CD14-positive monocyte (primary cell): ENCODE data around the gene ZNF512. TPM values are rescaled to one million over a fixed set of nuclear protein-coding genes. Genes with fewer than 3 reads are reported as not detected.
A peak's percentile ranks its signal among the peaks of the same experiment; 100 is the strongest.
"Not testable (repeated sequence)": the region's sequence is repeated elsewhere in the genome, so short reads cannot be mapped to it uniquely, and the experiment has no call there.

ENCODE experiments used
- DNase-seq, 3 donors: peaks; one replicate each; pipeline ENCODE4 v3.0.0-alpha.2; 2011 to 2022
- H2AFZ ChIP-seq: 2 replicates; pipeline ENCODE4 v1.6.0; 2012; ENCODE audit warnings: mild to moderate bottlenecking, low read depth, low read length, inconsistent platforms; ENCODE audit not compliant: insufficient read depth, poor library complexity, severe bottlenecking
- H3K27ac ChIP-seq, 2 donors: 1 replicate in 1 of 2; 2 replicates in 1 of 2; pipeline ENCODE4 v1.5.1; 2012 to 2013; ENCODE audit warnings: low read length in 2 of 2, control low read depth in 1 of 2, inconsistent platforms in 1 of 2, low read depth in 1 of 2, mild to moderate bottlenecking in 1 of 2
- H3K27me3 ChIP-seq, 2 donors: one replicate each; pipeline versions ENCODE4 v1.6.0 to v1.6.1; 2011 to 2013; ENCODE audit warnings: low read length in 2 of 2; ENCODE audit not compliant: control insufficient read depth in 2 of 2, insufficient read depth in 2 of 2
- H3K36me3 ChIP-seq, 2 donors: replicated peaks in 1 of 2; 1 replicate in 1 of 2; 2 replicates in 1 of 2; pipeline versions ENCODE4 v1.5.1 to v1.6.1; 2012 to 2013; ENCODE audit warnings: low read length in 2 of 2, control low read depth in 1 of 2, inconsistent platforms in 1 of 2, mild to moderate bottlenecking in 1 of 2; ENCODE audit not compliant: insufficient read depth in 2 of 2, control insufficient read depth in 1 of 2
- H3K4me1 ChIP-seq, 2 donors: 1 replicate in 1 of 2; 2 replicates in 1 of 2; pipeline versions ENCODE4 v1.5.1 to v1.6.1; 2012 to 2013; ENCODE audit warnings: low read length in 2 of 2, control low read depth in 1 of 2, inconsistent platforms in 1 of 2, mild to moderate bottlenecking in 1 of 2, moderate library complexity in 1 of 2; ENCODE audit not compliant: insufficient read depth in 2 of 2, control insufficient read depth in 1 of 2
- H3K4me2 ChIP-seq: replicated peaks from 2 replicates; pipeline ENCODE3; 2012; ENCODE audit warnings: low read length, moderate library complexity, mild to moderate bottlenecking; ENCODE audit not compliant: poor library complexity, severe bottlenecking; ENCODE audit errors: extremely low read depth
- H3K4me3 ChIP-seq, 3 experiments: fragments of 200-600 bp in 1 of 3; sonication (generic) in 1 of 3; replicated peaks in 1 of 3; 1 replicate in 2 of 3; 2 replicates in 1 of 3; pipeline ENCODE4 v1.5.1; 2011 to 2013; ENCODE audit warnings: low read length in 3 of 3, mild to moderate bottlenecking in 3 of 3, control low read depth in 2 of 3, low read depth in 2 of 3, inconsistent platforms in 1 of 3, moderate library complexity in 1 of 3
- H3K79me2 ChIP-seq: 2 replicates; pipeline ENCODE4 v1.6.0; 2012; ENCODE audit warnings: mild to moderate bottlenecking, control low read depth, inconsistent platforms, low read length, moderate library complexity; ENCODE audit not compliant: insufficient read depth
- H3K9ac ChIP-seq: 2 replicates; pipeline ENCODE4 v1.6.0; 2017; ENCODE audit warnings: low read length, mild to moderate bottlenecking; ENCODE audit not compliant: insufficient read depth, poor library complexity, severe bottlenecking
- H3K9me3 ChIP-seq, 2 donors: replicated peaks in 1 of 2; 1 replicate in 1 of 2; 2 replicates in 1 of 2; pipeline versions ENCODE4 v1.5.1 to v1.6.1; 2012 to 2013; ENCODE audit warnings: low read length in 2 of 2, control low read depth in 1 of 2; ENCODE audit not compliant: control insufficient read depth in 1 of 2, insufficient read depth in 1 of 2
- H4K20me1 ChIP-seq: 2 replicates; pipeline ENCODE4 v1.6.0; 2012; ENCODE audit warnings: mild to moderate bottlenecking, low read length, control low read depth, moderate library complexity; ENCODE audit not compliant: insufficient read depth
- H3K27ac Mint-ChIP-seq, 7 donors: one replicate each; pipeline ENCODE4 v1.8.0; 2020; ENCODE audit warnings: mild to moderate bottlenecking in 7 of 7, mixed read lengths in 7 of 7, moderate library complexity in 6 of 7, inconsistent platforms in 2 of 7
- H3K27me3 Mint-ChIP-seq, 3 donors: one replicate each; pipeline ENCODE4 v1.8.0; 2021 to 2022; ENCODE audit warnings: low read depth in 3 of 3, mild to moderate bottlenecking in 3 of 3, mixed read lengths in 3 of 3, moderate library complexity in 3 of 3, inconsistent platforms in 1 of 3
- H3K36me3 Mint-ChIP-seq, 2 donors: one replicate each; pipeline ENCODE4 v1.8.0; 2020; ENCODE audit warnings: mixed read lengths in 2 of 2, inconsistent platforms in 1 of 2, mild to moderate bottlenecking in 1 of 2
- H3K4me1 Mint-ChIP-seq: one replicate; pipeline ENCODE4 v1.8.0; 2020; ENCODE audit warnings: mild to moderate bottlenecking, mixed read lengths
- H3K4me3 Mint-ChIP-seq, 2 donors: one replicate each; pipeline ENCODE4 v1.8.0; 2020; ENCODE audit warnings: mild to moderate bottlenecking in 2 of 2, mixed read lengths in 2 of 2, moderate library complexity in 1 of 2
- H3K9me3 Mint-ChIP-seq, 7 donors: one replicate each; pipeline ENCODE4 v1.8.0; 2020 to 2022; ENCODE audit warnings: mixed read lengths in 7 of 7, mild to moderate bottlenecking in 6 of 7, moderate library complexity in 6 of 7, inconsistent platforms in 2 of 7
- WGBS: methylation state at CpG from one replicate; pipeline ENCODE4 v1.1.5; 2013; ENCODE audit warnings: missing lambda C conversion rate; ENCODE audit not compliant: insufficient coverage; 5-methylcytosine and 5-hydroxymethylcytosine counted together
- intact Hi-C, 2 donors: fragments of 100-400 bp; cut with micrococcal nuclease; formaldehyde crosslinking; loops; one replicate each; pipeline versions ENCODE4 v1.15.0 to v1.15.1; 2023
- polyA plus RNA-seq, 3 donors: library from polyadenylated mRNA; depleted of rRNA in 1 of 3; unstranded in 2 of 3; stranded (reverse) in 1 of 3; fragments of 300-500 nt in 2 of 3; fragments of >200 nt in 1 of 3; fragmentation: Illumina TruSeq in 2 of 3; gene quantifications; 1 replicate in 2 of 3; 2 replicates in 1 of 3; pipeline ENCODE4 v1.2.3, GENCODE V29; 2012 to 2021
- TF ChIP-seq, protein P1 (sequence below): fragments of 200-600 bp; IDR thresholded peaks from one replicate; pipeline ENCODE4 v1.8.0; 2022; ENCODE audit warnings: antibody characterized with exemption, mild to moderate bottlenecking

The ZNF512 gene
- polyA plus RNA-seq, 3 donors, result 6.7 to 13.1 (median 12.8) TPM

DNA sequence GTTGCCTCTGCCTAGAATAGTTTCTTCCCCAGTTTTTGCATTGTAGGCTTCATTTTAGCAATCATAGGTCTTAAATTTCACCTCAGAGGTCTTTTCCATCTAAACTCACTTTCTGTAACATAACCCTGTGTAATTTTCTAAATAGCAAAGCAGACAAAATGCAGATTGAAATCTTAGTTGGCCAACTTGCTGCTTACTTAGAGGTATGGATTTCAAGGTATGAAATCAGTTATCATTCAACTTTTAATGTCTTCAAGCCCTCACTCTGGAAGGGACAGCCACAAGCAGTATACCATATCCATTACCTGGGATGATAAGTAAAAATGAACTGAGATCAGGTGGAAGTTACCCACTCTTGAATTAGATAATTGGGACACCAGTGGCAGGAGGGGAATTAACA, 42.1 kb downstream of the ZNF512 start:
- peaks cover 16% of the 10 kb centered on the region for H3K79me2 ChIP-seq
- TF ChIP-seq, protein P1, sequence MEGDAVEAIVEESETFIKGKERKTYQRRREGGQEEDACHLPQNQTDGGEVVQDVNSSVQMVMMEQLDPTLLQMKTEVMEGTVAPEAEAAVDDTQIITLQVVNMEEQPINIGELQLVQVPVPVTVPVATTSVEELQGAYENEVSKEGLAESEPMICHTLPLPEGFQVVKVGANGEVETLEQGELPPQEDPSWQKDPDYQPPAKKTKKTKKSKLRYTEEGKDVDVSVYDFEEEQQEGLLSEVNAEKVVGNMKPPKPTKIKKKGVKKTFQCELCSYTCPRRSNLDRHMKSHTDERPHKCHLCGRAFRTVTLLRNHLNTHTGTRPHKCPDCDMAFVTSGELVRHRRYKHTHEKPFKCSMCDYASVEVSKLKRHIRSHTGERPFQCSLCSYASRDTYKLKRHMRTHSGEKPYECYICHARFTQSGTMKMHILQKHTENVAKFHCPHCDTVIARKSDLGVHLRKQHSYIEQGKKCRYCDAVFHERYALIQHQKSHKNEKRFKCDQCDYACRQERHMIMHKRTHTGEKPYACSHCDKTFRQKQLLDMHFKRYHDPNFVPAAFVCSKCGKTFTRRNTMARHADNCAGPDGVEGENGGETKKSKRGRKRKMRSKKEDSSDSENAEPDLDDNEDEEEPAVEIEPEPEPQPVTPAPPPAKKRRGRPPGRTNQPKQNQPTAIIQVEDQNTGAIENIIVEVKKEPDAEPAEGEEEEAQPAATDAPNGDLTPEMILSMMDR, result no peak
- Mint-ChIP-seq H3K4me3 (no peak overlapping the region), H3K4me1 (peaks cover 21% of the 10 kb centered on the region), H3K27ac (peak overlapping the region in 1 of 7 donors; percentile 15), H3K27me3 (peaks cover 0 to 3% (median 0%) of the 10 kb centered on the region in 3 donors), H3K36me3 (peaks cover 44 to 47% of the 10 kb centered on the region in 2 donors), H3K9me3 (no peaks in the 10 kb centered on the region)
- H3K9ac ChIP-seq, result no peak overlapping the region
- no peak for DNase-seq
- H3K4me3 ChIP-seq, result no peak overlapping the region
- intact Hi-C loops, result no loop called here
- no peaks in the 10 kb centered on the region for H3K9me3 ChIP-seq
- H3K27ac ChIP-seq, result no peak overlapping the region
- H4K20me1 ChIP-seq, result no peaks in the 10 kb centered on the region
- H3K36me3 ChIP-seq, result peaks cover 42 to 53% of the 10 kb centered on the region in 2 donors
- H2AFZ ChIP-seq, result no peak overlapping the region
- H3K4me2 ChIP-seq, result no peak overlapping the region
- no peaks in the 10 kb centered on the region for H3K27me3 ChIP-seq
- H3K4me1 ChIP-seq, result peaks cover 30 to 34% of the 10 kb centered on the region in 2 donors

DNA sequence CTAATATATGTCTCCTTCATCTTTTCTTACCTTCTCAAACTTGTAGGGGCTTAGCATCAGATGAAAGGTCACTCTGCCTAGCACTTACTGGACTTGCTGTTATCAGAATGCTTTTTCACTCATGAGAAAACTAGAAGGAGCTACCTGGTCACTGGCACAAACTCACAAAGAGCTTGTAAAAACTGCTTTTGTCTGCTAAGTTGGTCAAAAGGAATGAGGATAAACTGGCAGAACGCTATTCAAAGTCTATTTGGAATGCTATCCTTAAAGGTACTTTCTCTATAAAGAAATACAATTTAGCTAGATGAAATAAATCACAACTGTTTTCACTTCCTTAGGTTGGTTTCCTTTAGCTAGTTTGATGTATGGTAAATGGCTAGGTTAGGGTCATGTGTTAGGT, 43.5 kb downstream of the ZNF512 start:
- intact Hi-C loops, result not testable (repeated sequence)

DNA sequence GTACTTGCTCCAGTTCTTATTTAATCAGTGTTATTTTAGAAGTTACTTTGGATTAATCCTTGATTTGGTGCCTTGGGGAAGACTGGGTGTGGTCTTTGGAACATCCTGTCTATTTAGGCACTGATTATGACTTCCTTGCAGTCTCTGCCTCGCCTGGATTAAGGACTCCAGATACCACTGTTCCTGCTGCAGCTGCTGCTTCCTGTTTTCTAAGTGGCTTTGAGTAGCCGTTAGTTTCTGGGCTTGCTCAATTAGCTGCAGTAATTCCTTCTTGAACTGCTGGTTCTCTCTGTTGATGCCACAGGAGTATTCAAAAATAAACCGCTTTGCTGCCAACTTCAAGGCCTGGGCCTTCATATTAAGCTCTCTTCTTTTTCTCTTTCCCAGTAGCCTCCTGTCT, 44.1 kb downstream of the ZNF512 start:
- H2AFZ ChIP-seq, H4K20me1 ChIP-seq, intact Hi-C loops, H3K27ac Mint-ChIP-seq, H3K9me3 Mint-ChIP-seq, H3K27me3 ChIP-seq, H3K27me3 Mint-ChIP-seq, H3K9me3 ChIP-seq, H3K9ac ChIP-seq: not testable (repeated sequence)
- Mint-ChIP-seq H3K4me1 (peaks cover 21% of the 10 kb centered on the region), H3K4me3 (peak overlapping the region in 1 of 2 donors; percentile 72), H3K36me3 (peaks cover 40 to 48% of the 10 kb centered on the region in 2 donors)
- peaks cover 34% of the 10 kb centered on the region for H3K79me2 ChIP-seq
- DNase-seq, result peak; percentile 12 to 58 (median 43)
- peaks cover 30 to 35% of the 10 kb centered on the region in 2 donors for H3K4me1 ChIP-seq
- peak overlapping the region; percentile 6 to 96 for H3K27ac ChIP-seq
- 0% methylated on average over 3 of the region's 3 CpGs for WGBS
- peak overlapping the region; percentile 19 for H3K4me2 ChIP-seq
- peak overlapping the region in 1 of 3 experiments; percentile 32 for H3K4me3 ChIP-seq
- peaks cover 35 to 49% of the 10 kb centered on the region in 2 donors for H3K36me3 ChIP-seq

More for the DNA sequence above, 43.5 kb downstream of the ZNF512 start:
- not testable (repeated sequence) for H3K4me3 ChIP-seq, H3K27me3 ChIP-seq, DNase-seq, H3K4me3 Mint-ChIP-seq, H3K9me3 ChIP-seq, H3K9ac ChIP-seq, H3K27me3 Mint-ChIP-seq, H2AFZ ChIP-seq, H3K4me2 ChIP-seq, H3K9me3 Mint-ChIP-seq, H4K20me1 ChIP-seq
- Histone ChIP-seq H3K27ac (peak overlapping the region in 1 of 2 donors; percentile 96), H3K36me3 (peaks cover 37 to 49% of the 10 kb centered on the region in 2 donors), H3K4me1 (peaks cover 30 to 35% of the 10 kb centered on the region in 2 donors), H3K79me2 (peaks cover 28% of the 10 kb centered on the region)
- Mint-ChIP-seq H3K36me3 (peaks cover 41 to 49% of the 10 kb centered on the region in 2 donors), H3K27ac (peak overlapping the region in 2 of 7 donors; percentile 36 to 53), H3K4me1 (peaks cover 21% of the 10 kb centered on the region)
- WGBS, result no CpG with 5 or more reads among the region's 1 CpG
